ENCODE results near the gene C14orf180. TPM values are rescaled to one million over a fixed set of nuclear protein-coding genes. Genes with fewer than 3 reads are reported as not detected.
A peak's percentile ranks its signal among the peaks of the same experiment; 100 is the strongest.

The C14orf180 gene
- polyA plus RNA-seq, 1 donor, result 9.4 TPM

- no peak for DNase-seq (ENCODE audit: low read depth)
Observed at GRCh38 chr14:104561632-104562495, 17.7 kb upstream of the C14orf180 start.

GRCh38 chr14:104562606-104563005, 17.0 kb upstream of the C14orf180 start:
- no peak for DNase-seq (ENCODE audit: low read depth)

GRCh38 chr14:104563191-104563741, 16.3 kb upstream of the C14orf180 start:
- no peak for DNase-seq (ENCODE audit: low read depth)

GRCh38 chr14:104563742-104564615, 15.6 kb upstream of the C14orf180 start:
- peak; percentile 20 for DNase-seq (ENCODE audit: low read depth)

- no peak for DNase-seq (ENCODE audit: low read depth)
Observed at GRCh38 chr14:104564744-104565679, 14.6 kb upstream of the C14orf180 start.

GRCh38 chr14:104567141-104567956, 12.2 kb upstream of the C14orf180 start:
- no peak for DNase-seq (ENCODE audit: low read depth)

GRCh38 chr14:104567957-104568225, 11.7 kb upstream of the C14orf180 start:
- DNase-seq (ENCODE audit: low read depth), result no peak

GRCh38 chr14:104568620-104569019, 10.9 kb upstream of the C14orf180 start:
- DNase-seq (ENCODE audit: low read depth), result no peak

GRCh38 chr14:104569435-104569834, 10.1 kb upstream of the C14orf180 start:
- DNase-seq (ENCODE audit: low read depth), result no peak

GRCh38 chr14:104571246-104571645, 8.3 kb upstream of the C14orf180 start:
- no peak for DNase-seq (ENCODE audit: low read depth)

GRCh38 chr14:104572024-104572626, 7.4 kb upstream of the C14orf180 start:
- DNase-seq (ENCODE audit: low read depth), result no peak

GRCh38 chr14:104572668-104573067, 6.9 kb upstream of the C14orf180 start:
- no peak for DNase-seq (ENCODE audit: low read depth)

- DNase-seq (ENCODE audit: low read depth), result no peak
Observed at GRCh38 chr14:104573930-104574329, 5.6 kb upstream of the C14orf180 start.

- DNase-seq (ENCODE audit: low read depth), result no peak
Observed at GRCh38 chr14:104574536-104574935, 5.0 kb upstream of the C14orf180 start.

GRCh38 chr14:104574978-104575583, 4.5 kb upstream of the C14orf180 start:
- no peak for DNase-seq (ENCODE audit: low read depth)

- DNase-seq (ENCODE audit: low read depth), result no peak
Observed at GRCh38 chr14:104576232-104576969, 3.2 kb upstream of the C14orf180 start.

- DNase-seq (ENCODE audit: low read depth), result no peak
Observed at GRCh38 chr14:104576970-104577332, 2.6 kb upstream of the C14orf180 start.

- no peak for DNase-seq (ENCODE audit: low read depth)
Observed at GRCh38 chr14:104577426-104577825, 2.1 kb upstream of the C14orf180 start.

GRCh38 chr14:104577847-104578301, 1.7 kb upstream of the C14orf180 start:
- no peak for DNase-seq (ENCODE audit: low read depth)
